DND-41 (cell line): ENCODE results near the gene GFI1B.

Source experiments
- CTCF ChIP-seq: IDR thresholded peaks from 2 replicates; pipeline ENCODE4 v1.5.1; 2012; ENCODE audit warnings: borderline replicate concordance, low read length, moderate library complexity, mild to moderate bottlenecking; ENCODE audit not compliant: poor library complexity, severe bottlenecking; ENCODE audit errors: extremely low read depth
- EZH2 ChIP-seq: IDR thresholded peaks from 3 replicates; pipeline ENCODE4 v1.6.1; 2012; ENCODE audit warnings: borderline replicate concordance, low read depth, mild to moderate bottlenecking, moderate library complexity, low read length, inconsistent platforms; ENCODE audit not compliant: severe bottlenecking

DNA sequence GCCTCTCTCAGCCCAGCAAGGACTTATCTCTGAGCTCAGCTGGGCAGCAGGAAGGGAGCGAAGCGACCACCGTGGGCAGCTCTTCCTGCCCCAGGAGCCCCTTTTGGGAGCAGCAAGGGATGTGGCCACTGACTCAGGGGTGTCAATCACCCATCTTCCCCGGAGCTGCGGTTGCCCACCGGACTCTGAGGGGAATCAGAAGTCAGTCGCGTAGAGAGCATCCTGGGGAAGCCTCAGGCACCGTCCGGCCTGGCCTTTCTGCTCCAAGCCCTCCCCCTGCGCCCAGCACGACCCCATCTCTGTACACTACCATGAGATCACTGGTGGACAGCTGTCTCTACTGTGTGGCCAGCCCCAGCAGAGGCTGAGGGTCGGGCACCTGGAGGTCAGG, 24.6 kb downstream of the GFI1B start:
- TF ChIP-seq CTCF = no peak
- TF ChIP-seq EZH2 = no peak
